ENCODE results near the gene LAMA1. TPM values are rescaled to one million over a fixed set of nuclear protein-coding genes. Genes with fewer than 3 reads are reported as not detected.
A peak's percentile ranks its signal among the peaks of the same experiment; 100 is the strongest.

The LAMA1 gene
- total RNA-seq, 1 experiment from 2014 or later: 17.5 TPM

DNA sequence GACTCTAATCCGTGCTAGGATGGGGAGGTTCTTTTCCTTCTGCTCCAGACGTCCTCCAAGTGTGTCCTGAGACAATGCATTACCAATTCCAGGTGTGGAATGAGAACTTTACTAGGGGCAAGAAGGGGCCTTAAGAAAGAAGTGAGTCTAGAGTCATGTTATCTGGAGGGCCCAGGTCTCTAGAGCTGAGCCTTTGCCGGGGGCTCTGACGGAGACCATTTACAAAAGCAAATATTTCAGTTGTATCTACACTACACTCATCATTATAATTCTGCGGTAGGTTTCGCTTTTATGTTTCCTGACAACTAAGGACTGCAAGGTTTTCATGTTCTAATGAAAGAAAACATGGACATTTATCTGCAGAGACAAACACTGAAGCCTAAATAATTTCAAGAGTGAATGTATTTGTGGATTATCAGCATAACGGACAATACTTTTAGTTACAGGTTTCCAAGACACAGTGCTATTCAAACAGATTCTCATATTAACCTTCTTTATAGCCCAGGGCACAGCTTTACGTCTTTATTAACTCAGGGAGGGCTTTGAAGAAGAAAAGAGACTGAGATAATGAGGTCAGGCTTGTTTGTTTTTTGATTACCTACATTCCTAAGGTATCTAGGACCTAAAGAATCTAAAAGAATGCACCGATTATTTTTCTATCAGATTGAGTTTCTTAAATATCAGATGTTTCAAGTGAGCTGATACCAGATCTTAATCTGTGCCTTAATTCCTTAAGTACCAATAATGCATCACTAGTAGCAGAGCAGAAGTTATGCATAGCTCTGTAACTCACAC, 15.0 kb upstream of the LAMA1 start:
- H3K4me3 ChIP-seq (ENCODE audit: insufficient read depth, low read depth, low read length): no peak overlapping the region
- H3K27me3 ChIP-seq (ENCODE audit: control insufficient read depth, insufficient read depth, low read length): no peaks in the 10 kb centered on the region
- no peak for DNase-seq
- H3K36me3 ChIP-seq (replicated peaks; ENCODE audit: control insufficient read depth, insufficient read depth, low read length): no peaks in the 10 kb centered on the region

DNA sequence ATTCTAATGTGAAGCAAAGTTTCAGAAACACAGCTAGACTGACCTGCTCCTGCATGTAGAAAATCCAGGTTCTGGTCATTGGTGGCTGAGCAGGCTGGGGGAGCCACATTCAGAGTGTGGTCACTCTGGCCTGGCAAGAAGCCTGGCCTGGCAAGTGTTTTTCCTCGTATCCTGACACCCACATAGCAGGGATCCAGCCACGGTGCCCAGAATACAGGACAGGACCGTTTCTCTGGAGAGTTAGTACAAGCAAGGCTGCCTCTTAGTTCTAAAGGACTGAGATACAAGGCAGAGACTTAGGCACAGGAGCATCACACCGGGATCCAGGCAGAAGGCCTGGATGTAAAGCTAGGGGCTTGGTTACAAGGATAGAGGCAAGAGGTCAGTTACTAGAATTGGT, 4.8 kb upstream of the LAMA1 start:
- H3K27me3 ChIP-seq (ENCODE audit: control insufficient read depth, insufficient read depth, low read length): peaks cover 3% of the 10 kb centered on the region; the same call in 1 of the 2 replicates
- DNase-seq: no peak
- no peak overlapping the region for H3K4me3 ChIP-seq (ENCODE audit: insufficient read depth, low read depth, low read length)

DNA sequence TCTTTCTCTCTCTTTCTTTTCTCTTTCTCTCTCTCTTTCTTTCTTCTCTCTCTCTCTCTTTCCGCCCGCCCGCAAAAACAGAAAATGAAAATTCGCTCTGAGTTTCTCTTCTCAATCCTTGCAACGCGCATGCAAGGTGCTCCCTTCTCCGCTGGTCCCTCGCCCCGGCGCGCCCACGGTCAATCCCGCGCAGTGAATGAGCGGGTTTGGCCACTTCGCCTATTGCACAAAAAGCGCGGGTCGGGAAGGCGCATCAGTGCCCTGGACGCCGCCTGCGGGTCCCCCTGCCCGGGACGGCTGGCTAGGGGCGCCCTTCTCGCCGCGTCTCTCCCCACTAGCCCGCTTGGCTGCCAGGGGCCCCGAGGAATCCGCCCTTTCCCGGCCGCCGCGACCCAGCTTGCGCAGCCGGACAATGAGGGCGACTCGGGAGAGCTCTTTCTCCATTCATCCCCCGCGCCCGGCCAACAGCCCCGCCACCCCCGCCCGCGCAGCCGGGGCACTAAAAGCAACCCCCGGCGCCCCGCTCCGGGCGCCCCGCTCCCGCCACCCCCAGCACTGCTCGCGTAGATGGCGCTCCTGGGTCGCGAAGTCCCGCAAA, 706 bp downstream of the LAMA1 start:
- no peaks in the 10 kb centered on the region for H3K36me3 ChIP-seq (replicated peaks; ENCODE audit: control insufficient read depth, insufficient read depth, low read length)
- DNase-seq: peak; percentile 80
- peaks cover 19% of the 10 kb centered on the region for H3K27me3 ChIP-seq (ENCODE audit: control insufficient read depth, insufficient read depth, low read length)
- peak overlapping the region; percentile 72 for H3K4me3 ChIP-seq (ENCODE audit: insufficient read depth, low read depth, low read length)

More for the DNA sequence above, 4.8 kb upstream of the LAMA1 start:
- H3K36me3 ChIP-seq (replicated peaks; ENCODE audit: control insufficient read depth, insufficient read depth, low read length): no peaks in the 10 kb centered on the region

DNA sequence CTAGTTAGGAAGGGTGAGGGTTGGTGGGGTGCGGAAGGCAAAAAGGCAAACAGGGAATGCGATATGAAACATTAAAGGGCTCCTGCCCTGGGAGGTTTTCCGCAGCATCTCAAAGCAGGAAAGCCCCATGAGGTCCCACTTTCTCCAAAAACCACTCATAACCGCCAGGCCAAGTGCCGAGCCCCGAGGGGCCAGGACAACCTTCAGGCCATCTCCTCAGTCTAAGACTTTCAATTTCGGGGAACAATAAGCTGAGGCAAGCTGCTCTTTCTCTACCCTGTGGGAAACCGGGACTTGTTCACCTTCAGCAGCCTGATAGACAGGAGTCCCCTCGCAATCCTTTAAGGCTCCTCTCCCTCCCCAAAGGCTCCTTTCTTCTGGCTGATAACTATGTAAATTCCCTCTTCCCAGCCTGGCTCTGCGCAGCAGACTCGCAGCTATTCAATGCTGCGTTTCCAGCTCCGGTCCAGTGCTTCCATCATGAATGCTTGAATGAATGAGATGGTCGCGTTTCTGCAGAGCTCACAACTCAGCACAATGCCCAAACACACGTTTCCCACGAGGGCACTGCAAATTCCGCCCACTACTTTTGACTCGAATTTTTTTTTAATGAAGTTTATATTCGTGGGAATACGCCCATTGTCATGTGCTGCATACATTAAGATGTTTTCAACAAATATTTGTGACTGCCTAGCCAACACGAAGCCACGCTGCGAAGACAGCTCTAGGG, 1.4 kb downstream of the LAMA1 start:
- peak; percentile 77 for DNase-seq
- Histone ChIP-seq H3K4me3 (ENCODE audit: insufficient read depth, low read depth, low read length) (peak overlapping the region; percentile 72), H3K27me3 (ENCODE audit: control insufficient read depth, insufficient read depth, low read length) (peaks cover 19% of the 10 kb centered on the region), H3K36me3 (replicated peaks; ENCODE audit: control insufficient read depth, insufficient read depth, low read length) (no peaks in the 10 kb centered on the region)

DNA sequence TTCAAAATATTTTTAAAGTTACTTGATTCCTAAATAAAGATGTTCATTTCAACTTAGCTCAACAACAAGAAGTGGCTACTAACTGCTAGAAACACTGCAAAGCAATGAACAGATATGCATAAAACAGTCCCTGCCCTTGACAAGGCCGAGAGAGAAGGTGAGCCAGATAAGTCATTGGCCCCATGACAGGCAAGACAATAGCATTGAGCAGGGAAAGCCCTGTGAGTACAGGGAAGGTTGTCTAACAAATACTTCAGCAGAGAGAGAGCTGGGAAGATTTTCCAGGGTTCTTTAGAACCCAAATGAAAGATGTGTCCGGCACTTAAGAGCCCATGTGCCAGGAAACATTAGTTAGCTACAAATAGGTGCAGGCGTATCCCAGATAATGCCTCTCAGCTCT, 4.7 kb downstream of the LAMA1 start:
- Histone ChIP-seq H3K27me3 (ENCODE audit: control insufficient read depth, insufficient read depth, low read length) (peaks cover 17% of the 10 kb centered on the region), H3K36me3 (replicated peaks; ENCODE audit: control insufficient read depth, insufficient read depth, low read length) (no peaks in the 10 kb centered on the region), H3K4me3 (ENCODE audit: insufficient read depth, low read depth, low read length) (no peak overlapping the region)
- DNase-seq: no peak

DNA sequence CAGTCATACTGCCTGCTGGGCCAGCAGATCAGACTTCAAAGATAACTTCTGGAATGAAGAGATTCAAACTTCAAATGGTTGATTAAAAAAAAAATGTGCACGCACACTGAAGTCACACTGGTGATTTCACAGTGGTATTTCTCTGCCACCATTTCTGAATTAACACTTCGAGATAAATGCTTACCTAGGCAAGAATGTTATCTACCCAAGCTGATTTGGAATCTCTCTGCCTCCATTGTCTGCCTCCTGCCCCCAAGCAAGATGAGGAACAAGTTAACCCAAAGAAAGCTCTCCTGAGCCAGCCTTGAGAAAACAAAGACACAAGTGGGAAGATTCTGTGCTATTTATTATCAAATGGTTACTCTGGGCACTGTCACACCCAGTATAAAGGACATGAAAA, 6.5 kb downstream of the LAMA1 start:
- DNase-seq: no peak
- Histone ChIP-seq H3K27me3 (ENCODE audit: control insufficient read depth, insufficient read depth, low read length) (peaks cover 4% of the 10 kb centered on the region), H3K36me3 (replicated peaks; ENCODE audit: control insufficient read depth, insufficient read depth, low read length) (no peaks in the 10 kb centered on the region), H3K4me3 (ENCODE audit: insufficient read depth, low read depth, low read length) (no peak overlapping the region)

DNA sequence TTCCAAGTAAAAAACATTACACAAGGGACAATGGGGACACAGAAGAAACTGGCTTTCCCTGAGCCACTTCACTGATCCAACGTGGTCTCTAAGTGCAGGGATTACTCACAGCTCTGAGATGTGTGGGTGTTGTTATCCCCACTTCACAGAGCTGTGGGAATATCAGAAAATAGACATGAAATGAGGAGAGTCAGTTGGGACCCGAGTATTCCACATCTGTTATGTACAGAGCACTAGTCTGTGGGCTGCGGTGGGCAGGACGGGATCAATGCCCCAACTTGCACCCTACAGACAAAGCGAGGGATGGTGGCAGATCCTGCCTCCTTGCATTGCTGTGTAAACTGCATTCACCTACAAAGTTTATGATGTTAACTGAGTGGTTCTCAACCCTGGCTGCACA, 11.7 kb downstream of the LAMA1 start:
- no peak for DNase-seq
- no peak overlapping the region for H3K4me3 ChIP-seq (ENCODE audit: insufficient read depth, low read depth, low read length)
- H3K27me3 ChIP-seq (ENCODE audit: control insufficient read depth, insufficient read depth, low read length): no peaks in the 10 kb centered on the region
- no peaks in the 10 kb centered on the region for H3K36me3 ChIP-seq (replicated peaks; ENCODE audit: control insufficient read depth, insufficient read depth, low read length)

DNA sequence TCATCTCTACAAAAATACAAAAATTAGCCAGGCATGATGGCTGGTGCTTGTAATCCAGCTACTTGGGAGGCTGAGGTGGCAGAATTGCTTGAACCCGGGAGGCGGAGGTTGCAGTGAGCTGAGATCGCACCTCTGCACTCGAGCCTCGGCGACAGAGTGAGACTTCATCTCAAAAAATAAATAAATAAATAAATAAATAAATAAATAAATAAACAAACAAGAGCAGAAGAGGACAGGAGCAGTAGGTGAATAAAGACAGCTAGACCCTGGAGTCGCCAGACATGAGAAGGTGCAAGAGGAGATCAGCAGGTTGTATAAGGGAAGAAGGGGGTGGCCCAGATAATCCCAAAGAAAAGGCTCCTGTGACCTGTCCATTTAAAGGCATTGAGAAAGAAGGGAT, 12.3 kb downstream of the LAMA1 start:
- Histone ChIP-seq H3K27me3 (ENCODE audit: control insufficient read depth, insufficient read depth, low read length) (no peaks in the 10 kb centered on the region), H3K4me3 (ENCODE audit: insufficient read depth, low read depth, low read length) (no peak overlapping the region), H3K36me3 (replicated peaks; ENCODE audit: control insufficient read depth, insufficient read depth, low read length) (no peaks in the 10 kb centered on the region)
- no peak for DNase-seq

DNA sequence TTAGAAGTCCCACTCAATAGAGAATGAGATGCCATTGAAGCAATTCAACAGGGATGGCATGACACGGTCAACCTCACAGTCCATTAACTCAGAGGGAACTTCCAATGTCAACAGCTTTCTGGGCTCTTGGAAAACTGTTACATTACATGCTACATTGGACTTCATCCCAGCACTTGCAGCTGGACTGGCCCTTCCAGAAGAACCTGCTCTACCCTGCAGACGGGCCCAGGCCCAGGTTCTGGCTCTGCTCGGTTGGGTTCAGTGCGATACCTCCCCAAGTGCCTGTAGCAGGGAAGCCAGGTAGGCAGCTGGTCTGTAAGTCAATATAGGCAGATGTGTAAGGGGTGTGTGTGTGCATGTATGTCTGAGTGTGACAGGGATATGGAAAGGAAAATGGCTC, 12.9 kb downstream of the LAMA1 start:
- no peaks in the 10 kb centered on the region for H3K27me3 ChIP-seq (ENCODE audit: control insufficient read depth, insufficient read depth, low read length)
- no peaks in the 10 kb centered on the region for H3K36me3 ChIP-seq (replicated peaks; ENCODE audit: control insufficient read depth, insufficient read depth, low read length)
- H3K4me3 ChIP-seq (ENCODE audit: insufficient read depth, low read depth, low read length): no peak overlapping the region
- DNase-seq: no peak

DNA sequence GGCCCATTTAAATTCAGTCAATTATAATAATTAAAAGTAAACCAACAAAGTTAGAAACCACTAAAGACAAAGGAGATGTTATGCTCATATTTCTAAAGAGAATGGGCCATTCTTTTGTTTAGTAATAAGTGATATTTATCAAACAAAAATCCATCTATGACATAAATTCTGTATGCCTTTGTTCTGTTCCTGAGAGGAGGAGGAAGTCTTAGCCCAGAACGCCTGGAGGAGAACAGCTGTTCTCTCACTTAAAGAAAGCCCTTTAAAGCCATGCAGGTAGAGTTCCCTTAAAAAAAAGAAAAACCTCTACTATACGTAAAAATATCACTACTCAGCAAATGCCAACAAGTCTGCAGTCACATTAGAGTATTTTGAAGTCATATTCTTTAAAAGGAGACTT, 15.5 kb downstream of the LAMA1 start:
- Histone ChIP-seq H3K36me3 (replicated peaks; ENCODE audit: control insufficient read depth, insufficient read depth, low read length) (no peaks in the 10 kb centered on the region), H3K27me3 (ENCODE audit: control insufficient read depth, insufficient read depth, low read length) (no peaks in the 10 kb centered on the region), H3K4me3 (ENCODE audit: insufficient read depth, low read depth, low read length) (no peak overlapping the region)
- DNase-seq: no peak

DNA sequence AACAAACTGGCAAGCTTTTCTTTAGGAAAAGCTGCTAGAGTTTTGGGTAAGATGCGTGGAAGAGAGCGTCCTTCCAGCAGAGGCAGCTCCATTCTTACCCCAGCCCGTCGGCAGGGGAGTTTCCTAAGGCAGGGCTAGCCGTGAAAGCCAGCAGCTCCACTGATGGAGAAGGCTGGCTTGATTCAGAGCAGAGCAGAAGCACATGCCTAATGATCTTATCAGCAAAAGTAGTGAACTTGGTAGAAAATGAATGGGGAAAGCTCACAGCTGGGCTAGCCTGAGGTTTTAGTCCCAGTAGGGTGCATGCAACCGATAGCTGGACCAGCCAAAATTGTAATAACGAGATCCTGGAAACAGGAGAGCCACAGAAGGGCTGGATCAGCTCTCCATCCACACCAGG, 20.8 kb downstream of the LAMA1 start:
- no peaks in the 10 kb centered on the region for H3K27me3 ChIP-seq (ENCODE audit: control insufficient read depth, insufficient read depth, low read length)
- no peak overlapping the region for H3K4me3 ChIP-seq (ENCODE audit: insufficient read depth, low read depth, low read length)
- no peak for DNase-seq
- H3K36me3 ChIP-seq (replicated peaks; ENCODE audit: control insufficient read depth, insufficient read depth, low read length): no peaks in the 10 kb centered on the region

DNA sequence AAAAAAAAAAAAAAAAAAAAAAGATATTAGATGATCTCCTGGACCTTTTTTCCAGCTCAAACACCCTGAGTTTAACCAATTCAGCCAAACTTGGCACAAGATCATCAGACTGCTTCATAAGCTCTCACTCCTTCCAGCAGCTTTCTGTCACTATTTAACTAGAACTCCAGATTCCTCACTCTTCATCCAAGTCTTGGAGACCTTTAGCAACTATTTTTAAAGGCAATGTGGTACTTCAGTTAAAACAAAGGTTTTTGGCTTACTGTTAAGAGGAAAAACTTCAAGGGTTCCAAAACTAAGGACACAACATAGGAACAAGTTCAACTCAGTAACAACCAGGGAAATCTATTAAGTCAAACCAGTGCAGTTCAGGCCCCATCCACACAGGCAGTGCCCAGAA, 23.2 kb downstream of the LAMA1 start:
- no peaks in the 10 kb centered on the region for H3K27me3 ChIP-seq (ENCODE audit: control insufficient read depth, insufficient read depth, low read length)
- DNase-seq: no peak
- no peaks in the 10 kb centered on the region for H3K36me3 ChIP-seq (replicated peaks; ENCODE audit: control insufficient read depth, insufficient read depth, low read length)
- no peak overlapping the region for H3K4me3 ChIP-seq (ENCODE audit: insufficient read depth, low read depth, low read length)

DNA sequence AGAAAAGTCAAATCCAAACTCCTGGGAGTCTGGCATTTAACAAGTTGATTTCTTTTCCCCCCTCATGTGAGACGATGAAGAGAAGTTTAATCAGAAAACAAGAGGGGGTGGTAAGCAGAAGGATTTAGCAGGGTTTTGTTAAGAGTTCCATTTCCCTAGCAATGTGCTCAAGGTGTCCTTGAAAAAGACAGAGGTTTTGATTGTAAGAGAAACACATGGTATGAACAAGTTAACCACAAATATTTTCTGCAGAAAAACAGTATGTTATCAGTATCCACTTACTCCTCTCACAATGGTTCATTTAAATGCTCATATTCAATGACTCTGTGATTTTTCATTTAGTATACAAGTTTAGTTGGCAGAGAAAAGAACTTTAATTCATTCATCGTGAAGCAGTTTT, 26.8 kb downstream of the LAMA1 start:
- no peak overlapping the region for H3K4me3 ChIP-seq (ENCODE audit: insufficient read depth, low read depth, low read length)
- no peaks in the 10 kb centered on the region for H3K27me3 ChIP-seq (ENCODE audit: control insufficient read depth, insufficient read depth, low read length)
- DNase-seq: no peak
- no peaks in the 10 kb centered on the region for H3K36me3 ChIP-seq (replicated peaks; ENCODE audit: control insufficient read depth, insufficient read depth, low read length)

DNA sequence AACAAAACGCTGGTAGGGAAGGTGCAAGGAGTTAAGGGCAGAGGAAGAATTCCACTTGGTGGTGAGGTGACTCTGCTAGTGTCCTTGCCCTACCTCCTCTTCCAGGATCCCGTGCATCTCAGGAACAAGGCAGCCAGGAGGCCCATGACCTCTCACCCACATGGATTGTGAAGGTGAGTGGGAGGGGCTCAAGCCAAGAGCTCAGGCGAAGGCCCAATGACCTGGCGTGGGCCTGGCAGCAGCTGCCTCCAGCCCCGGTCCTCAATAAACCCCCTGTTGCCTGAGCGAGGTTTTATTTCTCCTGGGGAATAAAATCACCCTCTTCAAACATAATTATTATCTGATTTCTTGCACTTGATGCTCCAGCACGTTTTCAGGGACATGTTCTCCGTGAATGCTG, 28.2 kb downstream of the LAMA1 start:
- Histone ChIP-seq H3K4me3 (ENCODE audit: insufficient read depth, low read depth, low read length) (no peak overlapping the region), H3K27me3 (ENCODE audit: control insufficient read depth, insufficient read depth, low read length) (no peaks in the 10 kb centered on the region), H3K36me3 (replicated peaks; ENCODE audit: control insufficient read depth, insufficient read depth, low read length) (no peaks in the 10 kb centered on the region)
- DNase-seq: peak; percentile 66
